ENCODE measurements around the gene HIPK1.

- TF ChIP-seq POLR2A (IDR thresholded peaks at IDR 0.05) (peak; percentile 42), CTCF (IDR thresholded peaks at IDR 0.05) (peak in 1 of 5 experiments; percentile 25)
These were observed 800 bp downstream of the HIPK1 start for GRCh38 chr1:113929750-113930498.

Measured in transverse colon (tissue), 3 donors.